Measurements from ENCODE around the gene PNLIPRP1.

GRCh38 chr10:116633216-116633600, 42.4 kb downstream of the PNLIPRP1 start:
- TF ChIP-seq POLR2A (IDR thresholded peaks at IDR 0.05) (no peak), CTCF (IDR thresholded peaks at IDR 0.05) (no peak)

Measured in tibial nerve (tissue), 3 donors.